Cardiac septum (tissue), 1 donor: ENCODE measurements around the gene USP34. TPM values are rescaled to one million over a fixed set of nuclear protein-coding genes. Genes with fewer than 3 reads are reported as not detected.
"Not testable (repeated sequence)": the region's sequence is repeated elsewhere in the genome, so short reads cannot be mapped to it uniquely, and the experiment has no call there.

Experiments
- DNase-seq: peaks from one replicate; pipeline ENCODE4 v3.0.0-alpha.2; 2020; ENCODE audit warnings: low spot score
- intact Hi-C: fragments of 100-400 bp; cut with DNase I; formaldehyde crosslinking; loops from one replicate; pipeline ENCODE4 v1.14.0; 2022
- total RNA-seq: library from RNA; stranded (reverse); fragmentation: NEBNext Ultra II Directional; extraction: Animal tissue kit (Norgen Biotek cat#: 25700); gene quantifications from one replicate; pipeline ENCODE4 v1.2.1, GENCODE V29; 2021
- donor health status: DM: no; HTN: no; CAD: no.

USP34 gene
- total RNA-seq, 1 donor from 2014 or later = 73.2 TPM

- intact Hi-C loops = no loop called here
- DNase-seq = no peak
These were observed 74.9 kb downstream of the USP34 start for GRCh38 chr2:61396005-61396404.

GRCh38 chr2:61387588-61387987 lies 83.3 kb downstream of the USP34 start:
- DNase-seq, intact Hi-C loops: not testable (repeated sequence)

- DNase-seq, intact Hi-C loops: not testable (repeated sequence)
These were observed 90.0 kb downstream of the USP34 start for GRCh38 chr2:61380882-61381197.

- intact Hi-C loops = no loop called here
- DNase-seq = no peak
These were observed 90.6 kb downstream of the USP34 start for GRCh38 chr2:61380056-61380881.

- intact Hi-C loops = no loop called here
These were observed 91.4 kb downstream of the USP34 start for GRCh38 chr2:61379521-61379920.

GRCh38 chr2:61378281-61378680 lies 92.6 kb downstream of the USP34 start:
- intact Hi-C loops = no loop called here

More at GRCh38 chr2:61379521-61379920, 91.4 kb downstream of the USP34 start:
- no peak for DNase-seq

GRCh38 chr2:61377046-61377445 lies 93.8 kb downstream of the USP34 start:
- intact Hi-C loops = no loop called here
- DNase-seq = no peak

More at GRCh38 chr2:61378281-61378680, 92.6 kb downstream of the USP34 start:
- DNase-seq = no peak

GRCh38 chr2:61376211-61376610 lies 94.7 kb downstream of the USP34 start:
- intact Hi-C loops = no loop called here
- DNase-seq = no peak

- DNase-seq = no peak
- intact Hi-C loops = no loop called here
These were observed 99.9 kb downstream of the USP34 start for GRCh38 chr2:61371027-61371426.

GRCh38 chr2:61368687-61369665 lies 101.9 kb downstream of the USP34 start:
- no peak for DNase-seq

GRCh38 chr2:61367177-61367576 lies 103.7 kb downstream of the USP34 start:
- DNase-seq = no peak
- intact Hi-C loops = no loop called here

More at GRCh38 chr2:61368687-61369665, 101.9 kb downstream of the USP34 start:
- intact Hi-C loops = no loop called here

GRCh38 chr2:61363580-61363979 lies 107.3 kb downstream of the USP34 start:
- intact Hi-C loops = no loop called here
- DNase-seq = no peak

- DNase-seq = no peak
- intact Hi-C loops = no loop called here
These were observed 108.0 kb downstream of the USP34 start for GRCh38 chr2:61362873-61363272.

GRCh38 chr2:61361068-61361467 lies 109.8 kb downstream of the USP34 start:
- intact Hi-C loops = no loop called here
- no peak for DNase-seq

GRCh38 chr2:61359058-61359457 lies 111.8 kb downstream of the USP34 start:
- no peak for DNase-seq
- intact Hi-C loops = no loop called here

- DNase-seq = no peak
- intact Hi-C loops = no loop called here
These were observed 113.2 kb downstream of the USP34 start for GRCh38 chr2:61357681-61358080.

- no peak for DNase-seq
- intact Hi-C loops = no loop called here
These were observed 113.9 kb downstream of the USP34 start for GRCh38 chr2:61356958-61357350.

- no peak for DNase-seq
- intact Hi-C loops = no loop called here
These were observed 114.5 kb downstream of the USP34 start for GRCh38 chr2:61356261-61356957.

GRCh38 chr2:61354543-61355197 lies 116.2 kb downstream of the USP34 start:
- intact Hi-C loops = no loop called here

More at GRCh38 chr2:61354543-61355197, 116.2 kb downstream of the USP34 start:
- DNase-seq = no peak
